GM18520 (cell line): ENCODE data around the gene IFNL4.
"Not testable (repeated sequence)": the region's sequence is repeated elsewhere in the genome, so short reads cannot be mapped to it uniquely, and the experiment has no call there.

Source experiments
- ATAC-seq: cut with Tn5 transposase; IDR thresholded peaks from one replicate; pipeline ENCODE4 v1.9.1; 2021; ENCODE audit not compliant: unreplicated experiment

IFNL4 gene

DNA sequence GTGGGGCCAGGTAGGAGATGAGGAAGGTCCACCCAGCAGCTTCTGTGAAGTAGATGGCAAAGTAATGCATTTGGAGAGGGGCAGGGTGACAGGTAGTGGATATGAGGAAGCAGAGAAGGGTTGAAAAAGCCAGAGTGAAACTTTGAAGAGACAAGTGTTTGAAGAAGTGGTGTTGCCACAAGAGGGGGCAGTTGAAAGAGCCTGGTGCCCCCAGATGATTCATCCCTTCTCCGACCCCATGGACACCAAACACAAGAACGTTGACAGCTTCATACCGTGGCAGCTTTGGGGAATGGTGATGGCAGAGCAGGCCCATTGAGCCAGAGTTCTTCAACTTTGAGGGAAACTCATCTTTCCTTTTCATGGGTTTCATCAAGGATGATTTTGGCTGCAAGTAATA, 23.7 kb downstream of the IFNL4 start:
- no peak for ATAC-seq

DNA sequence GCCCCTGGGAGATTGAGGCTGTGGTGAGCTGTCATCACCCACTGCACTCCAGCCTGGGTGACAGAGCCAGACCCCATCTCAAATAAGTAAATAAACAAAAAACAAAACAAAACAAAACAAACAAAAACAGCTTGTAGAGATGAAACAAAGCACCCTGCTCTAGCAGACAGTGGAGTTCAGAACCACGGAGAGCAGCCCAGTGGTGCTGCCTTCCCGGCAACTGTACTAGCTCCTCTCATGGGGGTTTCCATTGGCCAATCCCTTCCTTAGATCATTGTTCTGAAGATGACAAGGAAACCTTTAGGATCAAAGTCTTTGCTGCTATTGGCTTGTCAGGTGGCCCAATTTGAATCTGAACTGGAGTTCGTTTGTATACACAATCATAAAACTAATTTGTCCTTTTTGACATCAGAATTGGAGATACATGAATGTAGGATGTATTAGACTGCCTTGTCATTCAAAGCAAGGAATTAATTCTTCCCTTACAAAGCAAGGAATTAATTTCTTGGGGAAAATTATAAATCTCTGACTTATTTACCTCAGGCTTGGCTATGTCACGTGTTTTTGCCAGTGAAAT, 24.9 kb downstream of the IFNL4 start:
- no peak for ATAC-seq

DNA sequence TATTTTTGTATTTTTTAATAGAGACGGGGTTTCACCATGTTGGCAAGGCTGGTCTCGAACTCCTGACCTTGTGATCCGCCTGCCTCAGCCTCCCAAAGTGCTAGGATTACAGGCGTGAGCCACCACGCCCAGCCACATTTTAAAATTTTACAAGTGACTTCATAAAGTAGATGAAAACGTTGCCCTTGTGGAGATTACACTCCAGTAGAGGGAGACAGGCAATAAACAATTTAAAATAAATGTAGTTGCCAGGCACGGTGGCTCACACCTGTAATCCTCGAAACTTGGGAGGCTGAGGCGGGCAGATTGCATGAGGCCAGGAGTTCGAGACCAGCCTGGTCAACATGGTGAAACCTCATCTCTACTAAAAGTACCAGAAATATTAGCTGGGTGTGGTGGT, 29.5 kb downstream of the IFNL4 start:
- ATAC-seq: not testable (repeated sequence)

DNA sequence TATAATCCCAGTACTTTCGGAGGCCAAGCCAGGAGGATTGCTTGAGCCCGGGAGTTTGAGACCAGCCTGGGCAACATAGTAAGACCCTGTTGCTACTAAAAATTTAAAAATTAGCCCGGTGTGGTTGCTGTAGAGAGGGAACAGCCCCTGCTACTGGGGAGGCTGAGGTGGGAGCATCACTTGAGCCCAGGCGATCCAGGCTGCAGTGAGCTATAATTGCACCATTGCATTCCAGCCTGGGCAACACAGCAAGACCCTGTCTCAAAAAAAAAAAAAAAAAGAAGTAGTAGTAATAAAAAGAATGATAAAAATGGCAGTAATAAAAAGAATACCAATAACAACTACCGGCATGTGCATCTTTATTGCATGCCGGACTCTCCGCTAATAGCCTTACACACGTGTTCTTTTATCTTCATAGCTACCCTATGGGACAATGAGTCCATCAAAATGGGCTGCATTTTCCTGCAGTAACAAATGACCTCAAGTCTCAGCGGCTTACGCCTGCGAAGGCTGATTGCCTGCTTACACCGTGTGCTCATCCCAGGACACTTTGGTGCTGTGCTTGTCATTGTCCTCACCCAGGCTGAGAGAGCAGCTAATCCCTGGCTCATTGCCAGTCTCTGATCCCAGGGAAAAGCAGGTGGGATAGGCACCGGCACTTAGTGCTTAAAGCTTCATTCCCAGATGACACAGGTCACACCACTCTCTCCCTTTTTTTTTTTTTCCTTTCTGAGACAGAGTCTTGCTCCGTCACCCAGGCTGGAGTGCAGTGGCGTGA, 30.2 kb downstream of the IFNL4 start:
- ATAC-seq: no peak

DNA sequence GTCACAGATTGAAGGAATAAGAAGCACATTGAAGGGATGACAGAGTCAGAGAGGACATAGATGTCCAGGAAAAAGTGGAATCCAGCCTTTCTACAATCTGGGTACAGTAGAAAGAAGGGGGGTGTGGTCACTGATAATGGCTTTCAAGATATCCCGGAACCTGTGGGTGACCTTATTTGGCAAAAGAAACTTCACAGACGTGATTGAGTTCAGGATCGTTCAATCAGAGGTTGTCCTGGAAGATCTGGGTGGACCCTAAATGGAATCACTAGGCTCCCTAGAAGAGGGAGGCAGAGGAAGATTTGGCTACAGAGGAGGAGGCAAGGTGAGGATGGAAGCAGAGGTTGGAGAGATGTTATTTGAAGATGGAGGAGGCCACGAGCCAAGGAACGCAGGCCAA, 31.6 kb downstream of the IFNL4 start:
- ATAC-seq: no peak

DNA sequence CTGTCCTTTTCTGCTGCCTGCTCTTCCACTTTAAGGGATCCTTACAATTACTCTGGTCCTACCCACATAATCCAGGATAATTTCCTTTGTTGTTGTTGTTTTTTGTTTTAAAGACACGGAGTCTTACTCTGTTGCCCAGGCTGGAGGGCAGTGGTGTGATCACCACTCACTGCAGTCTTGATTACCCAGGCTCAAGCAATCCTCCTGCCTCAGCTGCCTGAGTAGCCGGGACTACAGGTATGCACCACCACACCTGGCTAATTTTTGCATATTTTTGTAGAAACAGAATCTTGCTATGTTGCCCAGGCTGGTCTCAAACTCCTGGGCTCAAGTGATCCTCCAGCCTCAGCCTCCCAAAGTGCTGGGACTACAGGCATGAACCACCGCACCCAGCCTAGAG, 33.3 kb downstream of the IFNL4 start:
- not testable (repeated sequence) for ATAC-seq

DNA sequence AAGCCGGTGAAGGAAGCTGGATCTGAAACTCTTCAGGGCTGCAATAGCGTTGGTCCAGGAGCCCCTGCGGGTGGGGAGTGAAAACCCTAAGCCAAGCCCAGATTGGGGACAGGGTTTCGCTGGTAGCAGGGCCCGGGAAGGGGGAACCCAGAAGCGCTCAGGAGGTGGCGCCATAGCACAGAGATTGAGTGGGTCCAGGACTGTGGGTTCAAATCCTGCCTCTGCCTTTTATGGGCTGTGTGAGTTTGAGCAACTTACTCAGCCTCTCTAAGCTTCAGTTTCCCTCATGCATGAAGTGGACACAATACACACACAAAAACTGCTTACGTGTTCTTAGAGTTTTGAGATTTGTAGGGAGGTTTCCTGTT, 36.3 kb downstream of the IFNL4 start:
- ATAC-seq: no peak

DNA sequence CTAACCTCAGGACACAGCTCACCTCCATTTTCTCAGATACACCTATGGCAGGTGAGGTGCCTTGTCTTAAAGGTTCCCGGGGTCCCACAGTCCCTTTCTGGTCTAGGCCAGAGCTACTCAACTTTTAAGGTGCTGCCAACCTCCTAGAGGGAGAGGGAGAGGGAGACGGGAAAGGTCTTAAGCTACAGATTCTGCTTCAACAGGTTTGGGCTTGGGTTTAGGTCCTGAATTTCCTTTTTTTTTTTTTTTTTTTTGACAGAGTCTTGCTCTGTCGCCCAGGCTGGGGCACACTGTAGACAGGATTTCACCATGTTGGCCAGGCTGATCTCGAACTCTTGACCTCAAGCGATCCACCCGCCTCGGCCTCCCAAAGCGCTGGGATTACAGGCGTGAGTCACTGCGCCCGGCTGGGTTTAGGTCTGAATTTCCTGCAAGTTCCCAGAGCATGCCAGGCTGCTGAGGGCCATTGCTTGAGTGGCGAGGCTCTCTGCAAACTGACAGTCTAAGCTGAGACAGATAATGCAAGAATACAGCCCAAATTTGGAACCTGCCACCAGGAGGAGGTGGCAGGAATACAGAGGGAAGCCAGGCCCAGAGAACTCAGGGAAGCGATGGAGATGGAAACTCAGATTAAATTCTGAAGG, 36.8 kb downstream of the IFNL4 start:
- no peak for ATAC-seq

DNA sequence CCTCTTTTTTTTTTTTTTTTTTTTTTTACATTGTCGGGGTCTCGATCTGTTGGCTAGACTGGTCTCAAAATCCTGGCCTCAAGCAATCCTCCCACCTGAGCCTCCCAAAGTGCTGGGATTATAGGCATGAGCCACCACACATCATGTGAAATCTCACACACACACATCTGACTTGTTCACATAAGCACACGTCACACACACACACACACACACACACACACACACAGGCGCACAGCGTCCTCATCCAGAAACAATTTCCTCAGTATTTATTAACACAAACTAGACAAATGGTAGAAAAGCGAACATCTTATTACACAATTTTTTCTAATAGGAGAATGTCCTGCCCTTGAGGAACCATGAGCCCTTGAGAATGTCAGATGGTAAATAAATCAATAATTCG, 39.5 kb downstream of the IFNL4 start:
- no peak for ATAC-seq

DNA sequence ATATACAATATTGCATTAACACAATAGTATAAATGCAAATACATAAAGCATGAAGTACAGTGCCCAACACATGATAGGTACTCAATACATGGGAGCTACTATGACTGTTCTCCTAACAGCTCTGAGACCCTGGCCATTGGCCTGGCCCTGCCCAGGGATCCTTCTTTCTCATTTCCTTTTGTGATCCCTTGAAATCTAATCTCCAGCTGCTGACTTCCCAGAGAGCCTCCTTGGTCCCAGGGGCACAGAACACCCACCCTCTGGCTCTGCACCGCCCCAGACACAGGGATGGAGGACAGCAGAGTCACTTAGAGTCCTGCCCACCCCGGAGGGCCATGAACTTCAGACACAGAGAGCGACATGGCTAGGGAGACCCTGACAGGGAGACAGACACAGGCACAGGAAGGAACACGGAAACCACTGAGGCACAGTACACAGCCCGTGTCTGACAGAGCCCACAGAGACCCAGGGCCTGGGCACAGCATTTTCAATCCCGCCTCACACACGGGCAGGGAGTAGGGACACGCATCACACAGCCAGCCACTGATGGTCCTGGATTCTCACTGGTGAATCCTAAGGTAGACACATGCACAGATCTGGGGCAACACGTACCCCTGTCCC, 40.4 kb downstream of the IFNL4 start:
- ATAC-seq: no peak

DNA sequence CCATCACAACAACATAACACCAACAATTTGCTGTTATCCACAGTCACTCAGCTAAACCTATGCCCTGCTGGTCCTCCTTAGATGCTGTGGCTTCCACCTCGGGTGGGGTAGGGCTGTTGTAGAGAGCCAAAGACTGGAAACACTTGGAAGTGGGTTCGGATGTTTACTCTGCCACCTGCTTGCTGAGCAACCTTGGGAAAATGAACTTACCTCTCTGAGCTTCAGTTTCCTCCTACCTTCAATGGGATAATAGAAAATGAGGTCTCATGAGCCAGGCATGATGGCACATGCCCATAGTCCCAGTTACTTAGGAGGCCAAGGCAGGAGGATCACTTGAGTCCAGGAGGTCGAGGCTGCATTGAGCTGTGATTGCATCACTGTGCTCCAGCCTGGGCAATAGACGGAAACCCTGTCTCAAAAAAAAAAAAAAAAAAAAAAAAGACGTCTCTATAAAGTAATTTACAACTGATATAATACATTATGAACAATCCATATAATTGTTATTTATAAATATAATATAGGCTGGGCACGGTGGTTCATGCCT, 41.3 kb downstream of the IFNL4 start:
- ATAC-seq: no peak

DNA sequence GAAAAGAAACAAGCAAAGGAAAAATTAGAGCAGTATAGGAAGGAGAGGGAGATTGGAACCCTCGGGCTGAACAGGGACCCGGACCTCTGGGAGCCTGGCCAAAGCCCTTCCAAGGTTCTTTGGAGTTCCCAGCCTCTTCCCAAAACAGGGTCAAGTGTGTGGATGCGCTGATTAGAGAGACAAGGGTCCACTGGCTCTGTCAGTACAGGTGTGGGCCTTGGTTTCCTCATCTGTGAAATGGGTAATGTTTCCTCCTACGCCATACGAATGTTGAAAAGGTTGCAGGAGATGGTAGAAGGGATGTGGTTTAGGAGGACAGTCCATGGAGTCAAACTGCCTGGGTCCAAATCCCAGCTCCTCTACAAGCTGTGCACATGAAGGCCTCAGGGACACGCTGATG, 42.5 kb downstream of the IFNL4 start:
- ATAC-seq: no peak

DNA sequence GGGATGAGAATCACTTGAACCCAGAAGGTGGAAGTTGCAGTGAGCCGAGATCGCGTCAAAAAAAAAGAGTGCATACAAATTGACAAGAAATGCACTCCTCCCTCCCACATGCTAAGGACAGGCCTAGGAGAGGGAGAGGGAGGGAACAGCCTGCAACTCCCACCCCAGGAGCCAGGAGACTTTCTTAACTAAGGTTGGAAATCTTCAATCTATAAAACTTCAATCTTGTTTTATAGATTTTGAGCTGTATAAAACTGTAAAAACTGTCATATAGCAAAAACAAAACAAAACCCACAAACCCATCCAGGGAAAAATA, 43.2 kb downstream of the IFNL4 start:
- no peak for ATAC-seq

DNA sequence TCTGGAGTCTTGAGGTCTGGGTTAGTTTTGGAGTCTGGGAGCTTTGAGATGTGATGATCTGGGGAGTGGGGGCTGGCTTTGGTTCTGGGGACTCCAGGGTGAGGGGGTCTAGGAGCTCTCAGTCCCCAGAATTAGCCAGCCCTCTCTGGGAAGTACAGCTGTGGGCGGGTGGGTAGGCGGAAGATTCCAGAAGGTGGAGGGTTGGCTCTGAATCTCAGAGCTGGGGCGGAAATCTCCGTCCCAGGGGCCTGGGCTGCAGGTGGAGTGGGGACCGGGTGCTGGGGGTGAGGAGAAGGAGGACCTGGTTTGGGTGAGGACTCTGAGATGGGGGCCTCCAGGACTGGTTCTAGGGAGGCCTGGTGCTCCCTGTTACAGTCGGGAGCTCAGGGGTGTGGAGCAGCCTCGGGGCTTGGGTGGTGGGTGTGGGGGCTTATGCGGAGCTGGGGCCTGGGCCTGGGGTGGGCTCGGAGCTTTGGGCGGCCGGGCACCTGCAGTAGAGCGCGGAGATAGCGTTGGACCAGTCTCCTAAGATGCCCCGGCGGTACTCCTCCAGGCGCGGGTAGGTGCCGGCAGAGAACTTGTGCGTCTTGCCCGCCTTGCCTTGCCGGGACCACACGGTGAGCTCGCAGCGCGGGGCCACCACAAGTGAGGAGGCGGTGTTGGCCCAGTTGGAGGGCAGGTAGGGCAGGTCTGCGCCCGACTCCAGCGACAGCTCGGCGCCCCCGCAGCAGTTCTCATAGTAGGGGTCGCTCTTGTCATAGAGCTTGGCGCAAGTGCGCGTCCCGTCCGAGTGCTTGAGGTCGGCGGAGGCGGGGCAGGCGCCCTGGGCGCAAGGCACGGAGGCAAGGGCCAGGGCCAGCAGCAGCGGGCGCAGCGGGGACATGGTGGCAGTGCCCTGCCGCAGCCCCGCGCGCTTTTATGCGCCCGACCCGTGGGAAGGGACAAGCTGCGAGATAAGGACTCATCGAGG, 45.0 kb downstream of the IFNL4 start, which contains the start of gene SYCN:
SYCN (minus strand) TSS at position 892 of the 970 bp plus-strand sequence; CDS start at position 883, 9 bp downstream.
- no peak for ATAC-seq

DNA sequence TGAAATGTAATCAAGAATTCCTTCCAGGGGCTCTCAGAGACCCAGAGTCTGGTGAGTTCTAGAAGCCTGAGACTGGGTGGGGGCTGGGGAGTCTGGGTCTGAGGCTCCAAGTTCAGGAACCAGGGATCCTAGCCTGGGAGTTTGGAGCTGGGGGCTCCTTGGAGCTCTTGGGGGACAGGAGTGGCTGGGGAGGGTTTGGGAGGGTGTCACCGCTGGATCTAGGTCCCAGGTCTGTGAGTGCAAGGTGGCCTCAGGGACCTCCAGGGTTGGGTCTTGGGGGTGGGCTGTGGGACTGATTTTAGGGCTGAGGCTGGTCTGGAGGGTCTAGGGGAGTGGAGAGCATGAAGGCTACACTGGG, 45.7 kb downstream of the IFNL4 start:
- ATAC-seq: no peak

DNA sequence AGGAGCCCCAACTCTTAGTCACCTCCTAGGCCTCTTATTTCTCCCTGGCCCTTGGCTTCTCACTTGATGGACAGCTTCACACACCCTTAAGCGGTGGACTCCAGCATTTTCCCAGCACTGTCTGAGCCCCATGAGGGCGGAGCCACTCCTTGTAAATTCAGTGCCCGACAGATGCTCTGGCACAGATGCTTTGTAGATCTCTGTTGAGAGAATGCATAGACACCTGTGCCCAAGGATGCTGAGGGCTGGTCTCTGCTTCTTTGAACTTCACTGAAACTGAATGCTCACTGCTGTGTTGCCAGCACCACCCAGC, 47.9 kb downstream of the IFNL4 start:
- no peak for ATAC-seq

DNA sequence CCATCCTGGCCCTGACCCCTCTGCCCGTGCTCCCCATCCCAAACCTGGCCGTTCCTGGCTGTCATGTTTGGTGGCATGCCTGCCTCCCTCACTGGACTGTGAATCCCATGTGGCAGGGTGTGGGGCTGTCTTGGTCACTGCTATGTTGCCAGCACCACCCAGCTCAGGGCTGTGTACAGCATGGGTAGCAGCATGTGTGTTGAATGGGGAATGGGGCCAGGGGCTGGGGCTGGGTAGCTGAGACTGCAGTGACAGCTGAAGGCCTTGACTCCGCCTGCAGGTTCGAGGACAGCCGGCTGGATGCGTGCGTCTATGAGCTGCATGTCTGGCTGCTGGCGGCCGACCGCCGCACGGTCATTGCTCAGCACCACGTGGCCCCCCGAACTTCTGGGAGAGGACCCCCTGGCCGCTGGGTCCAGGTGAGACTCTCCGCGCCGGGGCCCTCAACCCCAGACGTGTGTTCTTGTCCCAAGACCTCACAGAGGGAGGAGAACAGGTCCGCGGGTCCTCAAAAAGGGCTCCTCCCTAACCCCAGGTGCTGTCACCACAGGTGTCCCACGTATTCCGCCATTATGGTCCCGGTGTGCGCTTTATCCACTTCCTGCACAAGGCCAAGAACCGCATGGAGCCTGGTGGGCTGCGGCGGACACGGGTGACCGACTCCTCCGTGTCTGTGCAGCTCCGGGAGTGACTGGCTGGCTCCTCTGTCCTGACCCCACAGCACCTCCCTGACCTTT, 48.4 kb downstream of the IFNL4 start:
- no peak for ATAC-seq

DNA sequence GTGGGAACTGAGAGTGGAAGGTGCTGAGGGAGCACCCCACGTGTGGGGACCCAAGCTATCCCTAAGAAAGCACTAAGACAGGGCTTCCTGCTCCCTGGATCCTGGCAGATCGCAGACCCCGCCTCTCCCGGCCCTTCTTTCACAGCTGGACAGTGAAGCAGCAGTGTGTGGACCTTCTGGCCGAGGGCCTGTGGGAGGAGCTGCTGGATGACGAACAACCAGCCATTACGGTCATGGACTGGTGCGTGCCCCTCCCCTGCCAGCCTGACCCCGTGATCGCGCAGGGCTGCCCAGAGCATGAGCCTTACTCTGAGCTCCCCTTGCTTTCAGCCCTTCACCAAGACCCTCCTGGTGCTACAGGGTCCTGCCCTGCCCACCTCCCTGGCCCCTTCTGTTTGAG, 49.6 kb downstream of the IFNL4 start:
- ATAC-seq: no peak

DNA sequence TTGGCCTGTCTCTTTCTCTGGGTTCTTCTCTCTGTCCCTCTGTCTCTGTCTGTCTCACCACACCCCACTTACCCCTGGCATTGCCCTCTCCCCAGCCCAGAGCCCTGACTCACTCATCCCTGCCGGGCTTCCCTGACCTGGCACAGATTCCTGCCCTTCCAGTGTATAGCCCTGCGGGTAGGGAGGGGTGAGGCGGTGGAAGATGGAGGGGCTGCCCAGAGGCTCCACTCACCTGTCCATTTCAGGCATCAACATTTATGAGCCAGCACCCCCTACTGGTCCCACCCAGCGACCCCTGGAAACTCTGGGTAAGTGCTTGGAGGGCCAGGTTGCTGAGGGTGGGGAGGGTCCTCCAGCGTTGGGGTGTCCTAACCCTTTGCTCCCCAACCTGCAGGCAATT, 50.8 kb downstream of the IFNL4 start:
- ATAC-seq: no peak

DNA sequence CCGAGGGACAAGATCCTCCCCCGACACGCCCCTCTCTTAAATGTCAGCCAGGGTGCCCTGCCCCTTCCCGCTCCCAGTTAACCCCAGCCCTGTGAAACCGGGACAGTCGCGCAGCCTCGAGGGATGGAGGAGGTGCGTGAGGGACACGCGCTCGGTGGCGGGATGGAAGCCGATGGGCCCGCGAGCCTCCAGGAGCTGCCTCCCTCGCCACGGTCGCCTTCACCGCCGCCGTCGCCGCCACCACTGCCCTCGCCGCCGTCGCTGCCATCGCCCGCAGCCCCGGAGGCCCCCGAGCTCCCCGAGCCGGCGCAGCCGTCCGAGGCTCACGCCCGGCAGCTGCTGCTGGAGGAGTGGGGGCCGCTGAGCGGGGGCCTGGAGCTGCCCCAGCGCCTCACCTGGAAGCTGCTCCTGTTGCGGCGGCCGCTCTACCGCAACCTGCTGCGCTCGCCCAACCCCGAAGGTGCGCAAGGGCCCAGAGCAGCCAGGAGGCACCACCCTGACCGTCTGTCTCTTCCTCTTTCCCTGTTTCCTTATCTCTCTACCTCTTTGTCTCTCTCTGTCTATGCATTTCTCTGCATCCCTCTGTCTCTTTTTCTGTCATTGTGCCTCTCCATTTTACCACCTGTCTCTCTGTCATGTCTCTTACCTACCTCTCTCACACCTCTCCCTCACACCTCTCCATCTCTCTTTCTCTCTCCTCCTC, 51.6 kb downstream of the IFNL4 start, which contains the start of gene NCCRP1:
NCCRP1 (plus strand) TSS at position 105 of the 703 bp plus-strand sequence; CDS start at position 124, 19 bp downstream.
- no peak for ATAC-seq
